IMR-90 (cell line): ENCODE data around the gene OPRM1.

Source experiments
- BHLHE40 ChIP-seq: fragments of 150-350 bp; IDR thresholded peaks from 2 replicates; pipeline ENCODE4 v1.6.1; 2016; ENCODE audit warnings: mild to moderate bottlenecking, low read depth, low read length
- CHD1 ChIP-seq: IDR thresholded peaks from 2 replicates; pipeline ENCODE4 v1.6.1; 2012; ENCODE audit warnings: low read depth, low read length, improper control_type of control experiment
- CTCF ChIP-seq: conservative IDR thresholded peaks from 2 replicates; pipeline ENCODE4 v1.5.1; 2012; ENCODE audit warnings: mild to moderate bottlenecking, low read depth, low read length, improper control_type of control experiment
- ELK1 ChIP-seq: fragments of 150-350 bp; IDR thresholded peaks from 2 replicates; pipeline ENCODE4 v1.6.1; 2016; ENCODE audit warnings: low read depth, mild to moderate bottlenecking, low read length, moderate library complexity, borderline replicate concordance
- MAZ ChIP-seq: IDR thresholded peaks from 2 replicates; pipeline ENCODE4 v1.6.1; 2012; ENCODE audit warnings: low read depth, mild to moderate bottlenecking, low read length, improper control_type of control experiment, moderate library complexity, borderline replicate concordance
- MXI1 ChIP-seq: IDR thresholded peaks from 2 replicates; pipeline ENCODE4 v1.6.1; 2012; ENCODE audit warnings: low read depth, mild to moderate bottlenecking, low read length, moderate library complexity, borderline replicate concordance
- POLR2A ChIP-seq: IDR thresholded peaks from 2 replicates; pipeline ENCODE4 v1.6.1; 2012; ENCODE audit warnings: mild to moderate bottlenecking, low read depth, low read length
- RAD21 ChIP-seq: IDR thresholded peaks from 2 replicates; pipeline ENCODE4 v1.6.1; 2012; ENCODE audit warnings: low read length, improper control_type of control experiment
- RFX5 ChIP-seq: IDR thresholded peaks from 2 replicates; pipeline ENCODE4 v1.8.0; 2012; ENCODE audit warnings: low read depth, mild to moderate bottlenecking, low read length, moderate library complexity
- SMC3 ChIP-seq: fragments of 150-350 bp; IDR thresholded peaks from 2 replicates; pipeline ENCODE4 v1.6.1; 2016; ENCODE audit warnings: low read depth, mild to moderate bottlenecking, antibody characterized with exemption, low read length, moderate library complexity

DNA sequence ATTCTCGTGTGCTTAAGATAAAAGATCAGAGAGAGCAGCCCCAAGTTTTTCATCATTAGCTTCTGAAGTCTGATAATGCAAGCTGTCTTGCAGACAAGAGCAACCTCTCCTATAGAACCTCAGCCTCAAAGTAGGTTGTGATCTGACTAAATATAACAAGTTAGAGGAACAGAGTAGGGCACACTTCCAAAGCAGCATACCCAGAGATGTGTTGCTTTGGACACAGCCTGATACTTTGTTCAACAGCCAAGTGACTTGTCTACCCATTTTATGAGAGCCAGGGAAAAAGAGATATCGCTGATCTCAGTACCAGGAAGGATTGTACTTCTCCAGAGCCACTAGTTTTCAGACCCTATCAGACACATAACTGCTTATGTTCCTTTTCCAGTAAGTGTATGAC, 44.2 kb upstream of the OPRM1 start:
- TF ChIP-seq RAD21 (no peak), CTCF (no peak), POLR2A (no peak), SMC3 (no peak), CHD1 (no peak), RFX5 (no peak), MAZ (no peak), ELK1 (no peak), BHLHE40 (no peak), MXI1 (no peak)
